Adrenal gland (tissue), 5 donors: ENCODE data around the gene GRM8.

Experiments
- CTCF ChIP-seq, 6 experiments: fragments of 450-650 bp in 4 of 6; fragments of 200-600 bp in 2 of 6; sonication (generic) in 1 of 6; IDR thresholded peaks; 1 replicate in 5 of 6; 2 replicates in 1 of 6; pipeline versions ENCODE4 v1.5.1 to v1.8.0; 2016 to 2021; ENCODE audit warnings: antibody characterized with exemption in 6 of 6, mild to moderate bottlenecking in 2 of 6, moderate library complexity in 1 of 6
- POLR2A ChIP-seq, 2 donors: fragments of 450-650 bp; IDR thresholded peaks; one replicate each; pipeline ENCODE4 v1.6.1; 2017; ENCODE audit warnings: antibody characterized with exemption in 2 of 2, mild to moderate bottlenecking in 2 of 2, moderate library complexity in 1 of 2
- donor health status: DM: no; HTN: no; CAD: no.

GRCh38 chr7:127091620-127092019 lies 161.1 kb downstream of the GRM8 start:
- no peak for TF ChIP-seq CTCF (IDR thresholded peaks at IDR 0.05)
- no peak for TF ChIP-seq POLR2A (IDR thresholded peaks at IDR 0.05)
